CD4-positive, alpha-beta T cell treated with Interferon gamma for 1 hour (primary cell): ENCODE data around the gene SLC41A2.
"Not testable (repeated sequence)": the region's sequence is repeated elsewhere in the genome, so short reads cannot be mapped to it uniquely, and the experiment has no call there.

ENCODE experiments used
- DNase-seq: peaks from one replicate; pipeline ENCODE4 v3.0.0-alpha.2; 2020

The SLC41A2 gene

GRCh38 chr12:104958001-104958804 lies at the start of gene SLC41A2:
TSS of gene SLC41A2 (minus strand) at chr12:104958290. CDS start at chr12:104928527, 29,763 bp downstream.
- DNase-seq, result peak; percentile 83

GRCh38 chr12:105001476-105001875 lies 43.4 kb upstream of the SLC41A2 start:
- DNase-seq, result no peak

- DNase-seq, result no peak
Measured at GRCh38 chr12:104999347-104999685, 41.2 kb upstream of the SLC41A2 start.

- no peak for DNase-seq
Measured at GRCh38 chr12:104998423-104999346, 40.6 kb upstream of the SLC41A2 start.

GRCh38 chr12:104997541-104997940 lies 39.5 kb upstream of the SLC41A2 start:
- no peak for DNase-seq

- no peak for DNase-seq
Measured at GRCh38 chr12:104994336-104994735, 36.2 kb upstream of the SLC41A2 start.

GRCh38 chr12:104991565-104992128 lies 33.6 kb upstream of the SLC41A2 start:
- DNase-seq, result no peak

- DNase-seq, result no peak
Measured at GRCh38 chr12:104990950-104991349, 32.9 kb upstream of the SLC41A2 start.

GRCh38 chr12:104986022-104986941 lies 28.2 kb upstream of the SLC41A2 start, which contains the start of gene NOPCHAP1:
TSS of gene NOPCHAP1 (plus strand) at chr12:104986316. CDS start at chr12:104986353, 37 bp downstream.
- peak; percentile 75 for DNase-seq

GRCh38 chr12:104985206-104985605 lies 27.1 kb upstream of the SLC41A2 start:
- no peak for DNase-seq

- not testable (repeated sequence) for DNase-seq
Measured at GRCh38 chr12:104977688-104978087, 19.6 kb upstream of the SLC41A2 start.

GRCh38 chr12:104976703-104977102 lies 18.6 kb upstream of the SLC41A2 start:
- no peak for DNase-seq

- no peak for DNase-seq
Measured at GRCh38 chr12:104975587-104976343, 17.7 kb upstream of the SLC41A2 start.

GRCh38 chr12:104974626-104975290 lies 16.7 kb upstream of the SLC41A2 start:
- DNase-seq, result peak; percentile 72

- DNase-seq, result no peak
Measured at GRCh38 chr12:104973250-104973649, 15.2 kb upstream of the SLC41A2 start.

GRCh38 chr12:104971306-104971705 lies 13.2 kb upstream of the SLC41A2 start:
- DNase-seq, result no peak

GRCh38 chr12:104969343-104969742 lies 11.3 kb upstream of the SLC41A2 start:
- no peak for DNase-seq

- DNase-seq, result no peak
Measured at GRCh38 chr12:104966677-104967076, 8.6 kb upstream of the SLC41A2 start.

GRCh38 chr12:104964856-104965205 lies 6.7 kb upstream of the SLC41A2 start:
- DNase-seq, result no peak

GRCh38 chr12:104964167-104964855 lies 6.2 kb upstream of the SLC41A2 start:
- DNase-seq, result no peak
